Occipital lobe (tissue), 2 donors: ENCODE results near the gene TMEFF2. TPM values are rescaled to one million over a fixed set of nuclear protein-coding genes. Genes with fewer than 3 reads are reported as not detected.

Source experiments
- DNase-seq: peaks from one replicate; lab custom pipeline; 2025; lab: John Stamatoyannopoulos, UW
- total RNA-seq: library from RNA; depleted of rRNA; stranded (reverse); fragments of >200 nt; gene quantifications from one replicate; pipeline ENCODE4 v1.2.3, GENCODE V29; 2014

The TMEFF2 gene
- total RNA-seq, 1 donor from 2014 or later: 50.4 TPM

DNA sequence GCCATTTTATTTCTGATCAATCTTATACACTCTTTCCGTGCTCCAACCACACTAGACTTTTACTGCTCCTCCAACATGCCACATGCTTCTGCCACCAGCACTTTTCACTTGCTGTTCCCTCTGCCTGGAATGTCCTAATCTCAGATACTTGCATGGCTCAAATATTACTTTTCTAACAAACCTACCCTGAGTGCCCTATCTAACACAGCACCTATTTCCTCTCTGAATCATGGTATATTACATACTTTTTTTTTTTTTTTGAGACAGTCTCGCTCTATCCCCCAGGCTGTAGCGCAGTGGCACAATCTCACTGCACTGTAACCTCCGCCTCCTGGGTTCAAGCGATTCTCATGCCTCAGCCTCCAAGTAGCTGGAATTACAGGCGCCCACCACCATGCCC, 181.5 kb downstream of the TMEFF2 start:
- no peak for DNase-seq

- DNase-seq: no peak
Measured at GRCh38 chr2:192011196-192011595, 183.5 kb downstream of the TMEFF2 start.

DNA sequence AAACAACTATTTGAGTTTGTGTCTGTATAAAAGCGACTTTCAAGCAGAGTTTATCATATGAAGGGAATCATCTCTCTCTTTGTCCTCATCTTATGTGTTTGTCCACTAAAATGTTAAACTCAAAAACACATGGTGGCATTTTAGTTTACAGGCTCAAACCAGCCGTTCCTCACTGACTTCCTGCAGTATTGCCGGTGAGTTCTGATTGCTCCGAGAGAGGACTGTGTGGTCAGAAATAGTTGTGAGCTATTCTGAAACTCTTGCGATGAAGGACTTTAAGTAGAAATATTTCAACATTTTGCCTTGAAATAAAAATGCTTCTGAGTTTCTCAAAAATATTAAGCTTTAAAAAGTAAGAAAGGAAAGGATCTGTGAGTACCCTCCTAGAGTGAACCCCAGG, 184.7 kb downstream of the TMEFF2 start:
- no peak for DNase-seq

DNA sequence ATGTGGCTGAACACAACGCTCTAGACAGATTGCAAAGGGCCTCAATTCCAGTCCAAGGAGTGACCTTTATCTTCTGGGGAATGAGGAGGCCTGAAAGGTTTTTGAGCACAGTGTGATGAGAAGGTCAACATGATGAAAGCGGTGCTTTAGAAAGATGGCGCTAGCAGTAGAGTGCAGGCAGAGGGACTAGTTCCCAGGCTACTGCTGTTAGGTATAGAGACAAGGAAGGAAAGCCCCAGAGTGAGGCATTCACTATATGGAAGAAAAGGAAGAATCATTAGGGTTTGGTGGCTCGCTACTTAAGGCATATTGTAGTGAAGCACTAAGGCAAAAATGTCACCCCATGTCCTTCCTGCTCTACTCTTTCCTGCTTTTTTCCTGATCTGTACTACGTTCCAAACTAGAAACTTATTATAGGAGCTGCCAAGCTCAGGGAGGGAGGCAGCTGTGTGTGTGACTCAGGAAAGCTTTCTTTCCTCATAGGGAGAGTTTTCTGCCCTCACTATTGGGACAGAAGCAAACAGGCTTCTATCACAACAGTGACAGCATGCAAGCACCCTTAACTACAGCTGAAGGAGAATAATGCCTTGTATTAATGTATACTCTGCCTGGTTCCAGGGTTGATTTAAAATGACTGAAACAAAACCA, 187.0 kb downstream of the TMEFF2 start:
- DNase-seq: no peak

- DNase-seq: no peak
Measured at GRCh38 chr2:192005211-192005610, 189.5 kb downstream of the TMEFF2 start.

DNA sequence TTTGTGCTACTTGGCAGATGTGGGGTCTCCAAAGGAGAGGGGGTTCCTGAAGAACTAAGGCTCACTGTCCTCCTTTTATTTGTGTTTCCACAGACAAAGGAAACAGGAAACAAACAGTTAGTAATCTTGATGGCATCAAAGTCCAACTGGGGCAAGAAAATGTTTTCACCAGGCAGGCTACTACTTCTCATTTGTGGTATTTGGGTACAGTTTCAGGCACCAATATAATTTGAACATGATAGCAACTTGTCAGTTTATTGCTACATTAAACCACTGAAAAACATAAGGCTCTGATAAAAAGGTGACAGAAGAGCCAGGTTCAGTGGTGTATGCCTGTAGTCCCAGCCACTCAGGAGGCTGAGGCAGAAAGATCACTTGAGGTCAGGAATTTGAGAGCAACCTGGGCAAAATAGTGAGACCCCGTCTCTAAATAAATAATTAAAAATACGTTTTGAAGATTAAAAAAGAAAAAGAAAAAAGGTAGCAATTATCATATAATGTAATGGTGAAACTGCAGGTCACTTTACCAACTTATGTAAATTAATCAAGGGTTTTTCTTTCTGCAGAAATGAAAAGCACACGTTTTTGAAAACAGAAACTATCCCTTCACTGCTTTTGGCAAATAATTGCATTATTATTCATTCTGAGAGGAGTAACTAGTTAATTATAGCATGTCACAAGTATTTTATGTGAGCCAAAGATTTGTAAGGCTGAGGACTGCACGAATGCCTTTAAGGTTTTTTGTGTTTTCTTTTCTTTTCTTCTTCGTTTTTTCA, 190.4 kb downstream of the TMEFF2 start:
- no peak for DNase-seq

- no peak for DNase-seq
Measured at GRCh38 chr2:192002418-192002817, 192.3 kb downstream of the TMEFF2 start.

GRCh38 chr2:192000196-192000980, 194.3 kb downstream of the TMEFF2 start:
- no peak for DNase-seq

- DNase-seq: no peak
Measured at GRCh38 chr2:191999101-191999841, 195.5 kb downstream of the TMEFF2 start.

DNA sequence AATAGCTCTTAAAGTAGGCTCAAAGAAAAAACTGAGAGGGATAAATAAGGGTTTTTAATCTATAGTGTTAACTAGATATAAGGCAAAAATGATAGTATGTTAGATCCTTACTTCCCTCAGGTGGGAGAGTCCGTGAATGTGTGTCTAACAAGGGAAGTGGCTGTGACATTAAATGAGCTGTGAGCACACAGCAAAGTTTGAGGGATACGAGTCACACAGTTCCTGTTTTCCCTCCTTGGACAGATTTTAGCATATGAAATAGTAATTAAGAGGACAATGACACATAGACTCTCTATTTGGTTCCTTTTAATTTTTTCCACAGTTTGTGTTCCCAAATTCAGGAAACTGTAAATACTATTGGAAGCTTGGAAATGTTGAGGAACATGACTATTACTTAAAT, 199.4 kb downstream of the TMEFF2 start:
- no peak for DNase-seq

DNA sequence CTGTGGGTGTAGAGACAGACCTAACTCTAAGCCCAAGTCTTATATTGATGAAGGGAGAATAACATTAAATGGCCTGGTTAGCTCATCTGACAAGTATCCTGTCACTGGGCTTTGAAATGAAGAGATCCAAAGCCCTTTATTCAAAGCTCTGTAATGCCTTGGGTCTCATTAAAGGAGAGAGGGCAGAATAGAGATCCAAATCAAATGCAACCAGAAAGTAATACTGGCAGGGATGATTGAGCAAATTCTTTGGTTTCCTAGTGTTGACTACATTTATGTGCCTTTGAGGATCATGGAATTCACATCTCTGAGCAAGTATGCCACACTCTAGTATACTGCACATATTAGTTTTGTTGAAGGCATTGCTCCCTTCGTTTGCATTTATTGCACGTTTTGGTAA, 200.0 kb downstream of the TMEFF2 start:
- DNase-seq: no peak

- no peak for DNase-seq
Measured at GRCh38 chr2:191991442-191991841, 203.3 kb downstream of the TMEFF2 start.

- DNase-seq: no peak
Measured at GRCh38 chr2:191985740-191986139, 209.0 kb downstream of the TMEFF2 start.

GRCh38 chr2:191983591-191983990, 211.1 kb downstream of the TMEFF2 start:
- no peak for DNase-seq

DNA sequence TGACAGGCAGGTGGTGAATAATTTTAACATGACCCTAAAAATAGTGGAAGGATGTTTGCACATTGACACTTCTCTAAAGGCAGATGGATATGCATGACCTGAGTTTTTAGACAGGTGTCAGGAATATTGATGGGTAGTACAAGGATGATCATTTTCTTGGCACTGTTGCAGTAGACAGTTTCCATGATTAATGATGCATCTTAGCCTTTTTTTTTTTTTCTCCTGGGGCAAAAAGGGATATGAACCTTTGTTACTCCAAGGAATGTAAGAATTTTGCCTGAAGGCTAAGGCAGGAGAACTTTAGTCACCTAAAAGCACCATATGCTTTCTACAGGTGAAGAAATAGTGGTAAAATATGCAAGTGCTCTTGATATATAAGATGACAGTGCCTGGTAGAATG, 211.5 kb downstream of the TMEFF2 start:
- DNase-seq: no peak

- no peak for DNase-seq
Measured at GRCh38 chr2:191981706-191982105, 213.0 kb downstream of the TMEFF2 start.

DNA sequence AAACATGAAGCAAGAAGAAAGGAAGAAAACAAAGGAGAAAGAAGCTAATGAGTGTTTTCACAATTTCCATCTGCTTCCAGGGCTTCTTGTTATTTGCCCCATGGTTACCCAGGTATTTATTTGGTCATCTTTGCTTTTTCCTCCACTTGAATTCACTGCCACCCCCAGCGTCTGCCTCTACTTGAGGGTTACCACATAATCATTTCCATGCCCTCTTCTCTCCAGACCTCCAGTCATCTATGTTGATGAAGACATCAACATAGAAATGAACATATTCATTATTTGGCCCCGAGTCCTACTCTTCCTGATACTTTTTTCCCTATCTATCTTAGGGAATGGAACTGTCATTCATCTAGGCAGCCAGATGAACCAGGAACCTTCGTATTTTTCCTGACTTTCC, 214.2 kb downstream of the TMEFF2 start:
- DNase-seq: no peak

DNA sequence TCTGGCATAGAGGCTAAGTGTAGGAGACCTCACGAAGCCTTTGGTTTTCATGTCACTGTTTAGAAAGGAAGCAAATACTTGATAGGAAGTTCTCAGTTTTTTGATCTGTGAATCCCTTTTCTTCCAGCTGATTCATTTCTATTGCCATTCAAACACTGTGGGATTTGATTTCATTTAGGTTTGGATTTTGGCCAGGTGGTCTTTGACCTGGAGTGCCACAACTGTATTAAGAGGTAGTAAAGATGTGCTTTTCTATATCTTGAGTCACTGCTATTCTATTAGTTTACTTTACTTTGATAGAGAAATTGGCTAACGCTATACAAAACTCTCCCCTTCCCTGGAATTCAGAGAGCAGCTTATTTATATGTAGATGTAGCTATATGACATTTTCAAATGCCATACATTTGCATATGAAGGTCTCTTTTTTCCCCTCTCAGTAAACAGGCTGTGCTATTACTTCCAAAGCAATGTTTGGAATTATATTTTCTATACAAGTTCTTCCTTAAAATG, 215.5 kb downstream of the TMEFF2 start:
- no peak for DNase-seq

- no peak for DNase-seq
Measured at GRCh38 chr2:191977754-191978153, 217.0 kb downstream of the TMEFF2 start.

DNA sequence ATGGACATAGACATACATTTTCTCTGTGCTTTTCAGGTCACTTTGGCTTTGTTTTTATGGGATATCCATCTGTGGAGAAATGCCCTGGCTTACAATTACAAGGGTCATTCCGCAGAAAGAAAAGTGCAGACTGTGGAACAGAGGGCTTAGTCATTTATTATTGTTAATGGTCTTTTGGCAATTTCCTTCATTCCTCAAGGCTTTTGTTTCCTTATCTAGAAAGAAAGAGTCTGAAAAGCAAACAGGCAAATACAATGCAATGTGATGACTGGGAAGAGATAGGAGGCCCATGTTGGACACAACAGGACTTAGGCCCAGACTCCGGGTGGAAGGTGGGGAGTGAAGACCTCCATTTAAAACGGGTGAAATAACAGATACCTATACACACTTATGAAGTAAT, 218.3 kb downstream of the TMEFF2 start:
- DNase-seq: no peak

- no peak for DNase-seq
Measured at GRCh38 chr2:191974676-191975075, 220.1 kb downstream of the TMEFF2 start.

DNA sequence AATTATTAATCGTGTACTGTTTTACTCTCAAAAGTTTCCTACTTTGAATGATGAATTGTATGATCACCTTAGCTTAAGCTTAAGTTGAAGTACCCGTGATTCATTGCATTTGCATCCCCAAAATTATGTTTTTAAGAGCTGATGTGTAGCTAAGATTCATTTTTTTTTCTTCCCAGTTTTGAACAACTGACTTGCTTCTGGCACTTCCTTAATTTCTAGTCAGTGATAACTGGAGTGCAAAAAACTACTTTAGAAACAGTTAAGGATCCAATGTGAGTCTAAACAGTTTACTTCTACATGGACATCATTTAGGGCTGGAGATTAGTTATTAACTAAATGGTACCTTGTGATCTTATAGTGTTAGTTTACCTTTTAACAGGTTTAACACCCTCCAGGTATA, 223.9 kb downstream of the TMEFF2 start:
- DNase-seq: no peak
